Muscle of leg (tissue), 16 donors: ENCODE results near the gene ENO4. TPM values are rescaled to one million over a fixed set of nuclear protein-coding genes. Genes with fewer than 3 reads are reported as not detected.

Experiments used
- DNase-seq: peaks from one replicate; pipeline ENCODE4 v3.0.0; 2013
- H3K27ac ChIP-seq: one replicate; pipeline ENCODE4 v1.5.1; 2013; ENCODE audit warnings: mild to moderate bottlenecking, low read length, control low read depth
- H3K27me3 ChIP-seq: one replicate; pipeline ENCODE4 v1.6.1; 2013; ENCODE audit warnings: low read length; ENCODE audit not compliant: control insufficient read depth, insufficient read depth
- H3K36me3 ChIP-seq: one replicate; pipeline ENCODE4 v1.6.1; 2013; ENCODE audit warnings: low read length; ENCODE audit not compliant: control insufficient read depth, insufficient read depth
- H3K4me1 ChIP-seq: one replicate; pipeline ENCODE4 v1.6.1; 2013; ENCODE audit warnings: low read length; ENCODE audit not compliant: control insufficient read depth, insufficient read depth
- H3K4me3 ChIP-seq: one replicate; pipeline ENCODE4 v1.5.1; 2013; ENCODE audit warnings: low read length, control low read depth
- H3K9me3 ChIP-seq: replicated peaks from 2 replicates; pipeline ENCODE4 v1.6.1; 2013; ENCODE audit warnings: low read depth, low read length; ENCODE audit not compliant: control insufficient read depth
- WGBS: methylation state at CpG from one replicate; pipeline ENCODE4 v1.1.5; 2013; ENCODE audit warnings: missing lambda C conversion rate; ENCODE audit not compliant: insufficient coverage; 5-methylcytosine and 5-hydroxymethylcytosine counted together
- long read RNA-seq, 11 donors: transcript quantifications; one replicate each; lab custom pipeline, GENCODE V29; 2026
- polyA plus RNA-seq, 8 donors: library from polyadenylated mRNA; unstranded; fragments of 120-200 nt; gene quantifications; one replicate each; pipeline versions ENCODE4 v1.2.1 to v1.2.3, GENCODE V29; 2013; ENCODE audit warnings: inconsistent platforms in 1 of 8, low replicate concordance in 1 of 8; ENCODE audit not compliant: insufficient read length in 8 of 8, insufficient read depth in 1 of 8
- total RNA-seq: library from RNA; stranded (reverse); fragments of 120-200 nt; gene quantifications from one replicate; pipeline ENCODE4 v1.2.4, GENCODE V29; 2013

The ENO4 gene
- total RNA-seq: 0.44 TPM
- polyA plus RNA-seq: under 1 TPM; 0.18 to 0.79 (median 0.52) TPM
- long read RNA-seq, donor 1: 0 reads
- long read RNA-seq, donor 2: 0 reads
- long read RNA-seq, donor 3: 0 reads
- long read RNA-seq, donor 4: 0 reads
- long read RNA-seq, donor 5: 0 reads
- long read RNA-seq, donor 6, partial matches to known transcripts: 0 of 1 reads
- long read RNA-seq, donor 6, other reads (novel, unspliced or antisense): 0 of 1 reads
- long read RNA-seq, donor 7: 0 reads
- long read RNA-seq, donor 8: 0 reads
- long read RNA-seq, donor 9: 0 reads
- long read RNA-seq, donor 10: 0 reads
- long read RNA-seq, donor 11: 0 reads

GRCh38 chr10:116849248-116850057 is at the start of gene ENO4:
Gene ENO4, plus strand, starts transcription at chr10:116849499. Its CDS starts 68 bp downstream, at chr10:116849567.
- peak; percentile 93 for DNase-seq
- H3K27me3 ChIP-seq: peaks cover 22% of the 10 kb centered on the region
- H3K36me3 ChIP-seq: no peaks in the 10 kb centered on the region
- H3K4me1 ChIP-seq: peaks cover 12% of the 10 kb centered on the region
- peak within 1 kb of the TSS; percentile 76 for H3K4me3 ChIP-seq
- H3K9me3 ChIP-seq: no peaks in the 10 kb centered on the region
- peak within 1 kb of the TSS; percentile 38 for H3K27ac ChIP-seq
- under 1% methylated on average over 45 of the region's 55 CpGs for WGBS

- Histone ChIP-seq H3K27ac (no peak overlapping the region), H3K9me3 (no peaks in the 10 kb centered on the region), H3K36me3 (no peaks in the 10 kb centered on the region), H3K4me1 (no peaks in the 10 kb centered on the region), H3K4me3 (no peak overlapping the region), H3K27me3 (peaks cover 9% of the 10 kb centered on the region)
- 80% methylated on average over 6 of the region's 9 CpGs for WGBS
- DNase-seq: no peak
Observed at GRCh38 chr10:116800286-116800929, 48.9 kb upstream of the ENO4 start.

- no peak for DNase-seq
- Histone ChIP-seq H3K4me1 (no peaks in the 10 kb centered on the region), H3K9me3 (no peaks in the 10 kb centered on the region), H3K27ac (no peak overlapping the region), H3K36me3 (no peaks in the 10 kb centered on the region), H3K4me3 (no peak overlapping the region), H3K27me3 (peaks cover 6% of the 10 kb centered on the region)
- WGBS: 100% methylated on average over 1 of the region's 4 CpGs
Observed at GRCh38 chr10:116801658-116802057, 47.6 kb upstream of the ENO4 start.

GRCh38 chr10:116802474-116802873 is 46.8 kb upstream of the ENO4 start:
- Histone ChIP-seq H3K4me1 (no peaks in the 10 kb centered on the region), H3K9me3 (no peaks in the 10 kb centered on the region), H3K4me3 (no peak overlapping the region), H3K27me3 (peaks cover 3% of the 10 kb centered on the region), H3K27ac (no peak overlapping the region), H3K36me3 (no peaks in the 10 kb centered on the region)
- WGBS: 81% methylated on average over 5 of the region's 6 CpGs
- no peak for DNase-seq

GRCh38 chr10:116802876-116803275 is 46.4 kb upstream of the ENO4 start:
- WGBS: 93% methylated on average over 16 of the region's 19 CpGs
- H3K4me1 ChIP-seq: no peaks in the 10 kb centered on the region
- no peaks in the 10 kb centered on the region for H3K36me3 ChIP-seq
- H3K27ac ChIP-seq: no peak overlapping the region
- no peak overlapping the region for H3K4me3 ChIP-seq
- peaks cover 3% of the 10 kb centered on the region for H3K27me3 ChIP-seq
- no peaks in the 10 kb centered on the region for H3K9me3 ChIP-seq
- no peak for DNase-seq

- 67% methylated on average over 19 of the region's 22 CpGs for WGBS
- H3K36me3 ChIP-seq: no peaks in the 10 kb centered on the region
- no peak overlapping the region for H3K27ac ChIP-seq
- no peaks in the 10 kb centered on the region for H3K4me1 ChIP-seq
- H3K4me3 ChIP-seq: no peak overlapping the region
- H3K9me3 ChIP-seq: no peaks in the 10 kb centered on the region
- peak; percentile 22 for DNase-seq
- peaks cover 6% of the 10 kb centered on the region for H3K27me3 ChIP-seq
Observed at GRCh38 chr10:116803451-116804249, 45.6 kb upstream of the ENO4 start.

GRCh38 chr10:116808706-116809105 is 40.6 kb upstream of the ENO4 start:
- H3K4me1 ChIP-seq: peaks cover 7% of the 10 kb centered on the region
- no peaks in the 10 kb centered on the region for H3K36me3 ChIP-seq
- no peaks in the 10 kb centered on the region for H3K9me3 ChIP-seq
- no peak overlapping the region for H3K4me3 ChIP-seq
- H3K27ac ChIP-seq: no peak overlapping the region
- peaks cover 28% of the 10 kb centered on the region for H3K27me3 ChIP-seq
- 85% methylated on average over 9 of the region's 13 CpGs for WGBS
- DNase-seq: no peak

GRCh38 chr10:116809483-116810119 is 39.7 kb upstream of the ENO4 start:
- H3K27me3 ChIP-seq: peaks cover 29% of the 10 kb centered on the region
- no peak overlapping the region for H3K4me3 ChIP-seq
- peaks cover 7% of the 10 kb centered on the region for H3K4me1 ChIP-seq
- H3K9me3 ChIP-seq: no peaks in the 10 kb centered on the region
- H3K27ac ChIP-seq: no peak overlapping the region
- H3K36me3 ChIP-seq: no peaks in the 10 kb centered on the region
- WGBS: 35% methylated on average over 19 of the region's 20 CpGs
- DNase-seq: peak; percentile 29

- no peak for DNase-seq
- Histone ChIP-seq H3K27me3 (peaks cover 29% of the 10 kb centered on the region), H3K4me1 (peaks cover 7% of the 10 kb centered on the region), H3K27ac (no peak overlapping the region), H3K9me3 (no peaks in the 10 kb centered on the region), H3K36me3 (no peaks in the 10 kb centered on the region), H3K4me3 (no peak overlapping the region)
- 24% methylated on average over 8 of the region's 10 CpGs for WGBS
Observed at GRCh38 chr10:116810120-116810500, 39.2 kb upstream of the ENO4 start.
